Transverse colon (tissue), 4 donors: ENCODE measurements around the gene SLC46A1. TPM values are rescaled to one million over a fixed set of nuclear protein-coding genes. Genes with fewer than 3 reads are reported as not detected.

Experiments
- DNase-seq: peaks from one replicate; pipeline ENCODE4 v3.0.0-alpha.2; 2019
- H3K27ac ChIP-seq, 4 donors: fragments of 200-600 bp; sonication (generic); 2 replicates each; pipeline ENCODE4 v1.5.1; 2016 to 2018; ENCODE audit warnings: inconsistent platforms in 4 of 4
- H3K27me3 ChIP-seq: fragments of 200-600 bp; sonication (generic); 2 replicates; pipeline ENCODE4 v1.5.1; 2017; ENCODE audit warnings: inconsistent platforms
- H3K36me3 ChIP-seq, 4 donors: fragments of 200-600 bp; sonication (generic); 2 replicates each; pipeline ENCODE4 v1.5.1; 2017 to 2019; ENCODE audit warnings: inconsistent platforms in 4 of 4
- H3K4me1 ChIP-seq, 4 donors: fragments of 200-600 bp; sonication (generic); 2 replicates each; pipeline ENCODE4 v1.5.1; 2017 to 2020; ENCODE audit warnings: inconsistent platforms in 4 of 4
- H3K4me3 ChIP-seq, 4 donors: fragments of 200-600 bp; sonication (generic); 1 replicate in 1 of 4; 2 replicates in 3 of 4; pipeline versions ENCODE4 v1.5.1 to v1.6.1; 2017 to 2019; ENCODE audit warnings: inconsistent platforms in 4 of 4
- H3K9me3 ChIP-seq, 2 donors: fragments of 200-600 bp; sonication (generic); 2 replicates each; pipeline ENCODE4 v1.5.1; 2017 to 2019; ENCODE audit warnings: inconsistent platforms in 2 of 2
- EP300 ChIP-seq: sonication (generic); formaldehyde crosslinking; IDR thresholded peaks from one replicate; pipeline ENCODE4 v1.6.1; 2017; ENCODE audit warnings: antibody characterized with exemption, low read depth
- POLR2A ChIP-seq: fragments of 450-650 bp; IDR thresholded peaks from one replicate; pipeline ENCODE4 v1.6.1; 2016; ENCODE audit warnings: antibody characterized with exemption, mild to moderate bottlenecking, moderate library complexity
- POLR2AphosphoS5 ChIP-seq, 3 donors: sonication (generic); formaldehyde crosslinking; IDR thresholded peaks; one replicate each; pipeline ENCODE4 v1.6.1; 2016; ENCODE audit warnings: antibody characterized with exemption in 3 of 3
- WGBS, 2 donors: methylation state at CpG; one replicate each; pipeline ENCODE4 v1.1.5; 2018; ENCODE audit warnings: low coverage in 1 of 2; 5-methylcytosine and 5-hydroxymethylcytosine counted together
- in situ Hi-C, 4 donors: fragments of 200-750 bp; cut with MboI; loops; one replicate each; pipeline versions ENCODE4 v1.15.0 to v1.15.1; 2017; ENCODE audit warnings: low sequenced_read_pairs in 3 of 4, low pct_ligation_motif_present in 1 of 4, low pct_unique_long_range_greater_than_20kb in 1 of 4
- intact Hi-C: fragments of 100-400 bp; cut with DNase I; formaldehyde crosslinking; loops from one replicate; pipeline ENCODE4 v1.15.1; 2023; ENCODE audit warnings: low total_unique reads
- total RNA-seq, 4 donors: library from RNA; depleted of rRNA; stranded (reverse); fragments of >200 nt; gene quantifications; one replicate each; pipeline ENCODE4 v1.1.0, GENCODE V29; 2016
- TF ChIP-seq, protein P1 (sequence below), 5 experiments: fragments of 200-600 bp in 3 of 5; fragments of 450-650 bp in 2 of 5; sonication (generic) in 3 of 5; IDR thresholded peaks; 1 replicate in 2 of 5; 2 replicates in 3 of 5; pipeline ENCODE4 v1.5.1; 2016 to 2017; ENCODE audit warnings: antibody characterized with exemption in 5 of 5, inconsistent platforms in 3 of 5, mild to moderate bottlenecking in 2 of 5, moderate library complexity in 1 of 5

Gene SLC46A1
- total RNA-seq, 4 donors from 2014 or later = 7.5 to 15.9 (median 11.0) TPM

DNA sequence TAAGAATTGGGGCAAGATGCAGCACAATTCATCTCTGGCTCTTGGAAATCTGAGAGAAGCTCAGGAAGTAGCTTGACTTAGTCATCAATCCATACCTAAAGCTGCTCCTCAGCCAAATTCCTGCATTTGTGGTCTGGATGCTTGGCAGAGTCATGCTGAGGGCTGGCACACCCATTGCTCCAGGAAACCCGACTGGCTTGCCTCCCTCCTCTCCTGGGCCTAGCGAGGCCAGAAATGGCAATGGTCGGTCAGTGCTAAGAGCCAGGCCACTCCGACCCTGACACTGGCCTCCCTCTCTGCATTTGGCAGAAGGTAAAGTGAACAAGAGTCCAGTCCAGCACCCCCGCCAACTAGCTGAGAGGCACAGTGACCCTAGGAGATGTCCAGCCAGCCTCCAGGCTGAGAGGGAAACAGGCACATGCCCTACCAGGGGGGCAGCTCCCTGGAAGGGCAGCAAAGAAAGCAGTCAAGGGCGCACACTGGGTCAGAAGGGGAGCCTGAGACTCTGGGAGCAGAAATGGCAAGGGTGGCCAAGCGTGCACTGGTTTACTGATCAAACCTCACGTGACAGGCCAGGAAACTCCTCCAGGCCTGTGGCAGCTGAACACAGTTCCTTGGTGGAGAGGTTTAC lies 58.6 kb downstream of the SLC46A1 start:
- in situ Hi-C loops = no loop called here
- no peak overlapping the region for H3K4me3 ChIP-seq
- intact Hi-C loops = no loop called here
- peaks cover 0 to 61% (median 24%) of the 10 kb centered on the region in 4 donors for H3K36me3 ChIP-seq
- peak overlapping the region in 1 of 4 donors; percentile 19 for H3K27ac ChIP-seq
- DNase-seq = no peak
- H3K27me3 ChIP-seq = no peaks in the 10 kb centered on the region
- no peaks in the 10 kb centered on the region for H3K4me1 ChIP-seq
- WGBS, 2 donors = 85% methylated on average over 8 of the region's 8 CpGs; no CpG with 5 or more reads in 1 of the 2 donors
- no peak for TF ChIP-seq EP300
- no peaks in the 10 kb centered on the region for H3K9me3 ChIP-seq

DNA sequence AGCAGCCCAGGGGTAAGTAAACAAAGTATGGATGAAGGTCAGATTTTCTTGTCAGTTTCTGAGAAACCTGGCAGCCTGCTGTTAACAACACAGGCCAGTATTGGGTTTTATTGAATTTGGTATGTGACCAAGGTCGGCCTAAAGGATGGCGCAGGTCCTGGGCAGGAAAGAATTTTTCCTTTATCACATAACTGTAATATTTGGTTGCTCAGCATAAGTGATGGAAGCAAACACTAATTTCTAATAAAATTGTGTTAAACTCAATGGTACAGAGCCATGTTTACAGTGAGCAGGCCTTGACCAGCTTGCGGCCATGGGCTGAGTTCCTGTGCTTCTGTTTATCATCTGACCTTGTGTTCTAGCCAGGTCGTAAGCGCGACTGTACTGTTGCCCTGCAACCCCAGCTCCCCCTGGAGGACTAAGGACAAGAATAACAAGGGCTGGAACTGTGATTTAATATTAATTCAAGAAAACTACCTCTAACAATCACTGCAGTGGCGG lies 59.2 kb downstream of the SLC46A1 start:
- Histone ChIP-seq H3K4me1 (no peaks in the 10 kb centered on the region), H3K27ac (peak overlapping the region in 1 of 4 donors; percentile 19), H3K36me3 (peaks cover 0 to 64% (median 26%) of the 10 kb centered on the region in 4 donors), H3K27me3 (no peaks in the 10 kb centered on the region), H3K4me3 (no peak overlapping the region), H3K9me3 (no peaks in the 10 kb centered on the region)
- TF ChIP-seq EP300 = no peak
- TF ChIP-seq POLR2AphosphoS5 (IDR thresholded peaks at IDR 0.05) = no peak
- TF ChIP-seq, protein P1, sequence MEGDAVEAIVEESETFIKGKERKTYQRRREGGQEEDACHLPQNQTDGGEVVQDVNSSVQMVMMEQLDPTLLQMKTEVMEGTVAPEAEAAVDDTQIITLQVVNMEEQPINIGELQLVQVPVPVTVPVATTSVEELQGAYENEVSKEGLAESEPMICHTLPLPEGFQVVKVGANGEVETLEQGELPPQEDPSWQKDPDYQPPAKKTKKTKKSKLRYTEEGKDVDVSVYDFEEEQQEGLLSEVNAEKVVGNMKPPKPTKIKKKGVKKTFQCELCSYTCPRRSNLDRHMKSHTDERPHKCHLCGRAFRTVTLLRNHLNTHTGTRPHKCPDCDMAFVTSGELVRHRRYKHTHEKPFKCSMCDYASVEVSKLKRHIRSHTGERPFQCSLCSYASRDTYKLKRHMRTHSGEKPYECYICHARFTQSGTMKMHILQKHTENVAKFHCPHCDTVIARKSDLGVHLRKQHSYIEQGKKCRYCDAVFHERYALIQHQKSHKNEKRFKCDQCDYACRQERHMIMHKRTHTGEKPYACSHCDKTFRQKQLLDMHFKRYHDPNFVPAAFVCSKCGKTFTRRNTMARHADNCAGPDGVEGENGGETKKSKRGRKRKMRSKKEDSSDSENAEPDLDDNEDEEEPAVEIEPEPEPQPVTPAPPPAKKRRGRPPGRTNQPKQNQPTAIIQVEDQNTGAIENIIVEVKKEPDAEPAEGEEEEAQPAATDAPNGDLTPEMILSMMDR (IDR thresholded peaks at IDR 0.05) = no peak
- TF ChIP-seq POLR2A = no peak
- in situ Hi-C loops (no loop called here), intact Hi-C loops (no loop called here)
- WGBS, 2 donors = 75 to 78% methylated on average over 5 to 7 of the region's 7 CpGs
- no peak for DNase-seq

DNA sequence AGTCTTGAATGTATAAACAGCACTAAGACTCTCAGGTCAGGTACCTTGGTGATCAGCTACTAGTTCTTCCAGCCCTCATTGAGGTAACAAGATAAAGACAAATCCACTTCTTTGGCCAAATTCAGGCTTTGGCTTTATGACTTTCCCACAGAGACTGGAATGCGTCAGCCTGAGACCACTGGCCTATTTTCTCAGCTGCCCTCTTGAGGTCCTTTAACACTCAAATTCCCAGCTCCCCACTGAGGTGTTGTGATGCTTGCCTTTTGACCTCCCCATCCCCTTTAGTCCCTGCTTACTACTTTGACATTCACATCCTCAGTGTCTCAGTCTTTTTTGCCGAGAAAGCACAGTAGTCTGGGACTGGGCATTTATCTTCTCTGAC lies 59.8 kb downstream of the SLC46A1 start:
- peaks cover 0 to 64% (median 29%) of the 10 kb centered on the region in 4 donors for H3K36me3 ChIP-seq
- intact Hi-C loops (no loop called here), in situ Hi-C loops (no loop called here)
- H3K4me3 ChIP-seq = no peak overlapping the region
- H3K9me3 ChIP-seq = no peaks in the 10 kb centered on the region
- no peak overlapping the region for H3K27ac ChIP-seq
- DNase-seq = no peak
- 76 to 82% methylated on average over 2 of the region's 2 CpGs for WGBS, 2 donors
- H3K4me1 ChIP-seq = no peaks in the 10 kb centered on the region
- no peaks in the 10 kb centered on the region for H3K27me3 ChIP-seq
- no peak for TF ChIP-seq EP300
- TF ChIP-seq POLR2AphosphoS5 (IDR thresholded peaks at IDR 0.05) = no peak
- TF ChIP-seq, protein P1 (IDR thresholded peaks at IDR 0.05) = no peak
- no peak for TF ChIP-seq POLR2A

DNA sequence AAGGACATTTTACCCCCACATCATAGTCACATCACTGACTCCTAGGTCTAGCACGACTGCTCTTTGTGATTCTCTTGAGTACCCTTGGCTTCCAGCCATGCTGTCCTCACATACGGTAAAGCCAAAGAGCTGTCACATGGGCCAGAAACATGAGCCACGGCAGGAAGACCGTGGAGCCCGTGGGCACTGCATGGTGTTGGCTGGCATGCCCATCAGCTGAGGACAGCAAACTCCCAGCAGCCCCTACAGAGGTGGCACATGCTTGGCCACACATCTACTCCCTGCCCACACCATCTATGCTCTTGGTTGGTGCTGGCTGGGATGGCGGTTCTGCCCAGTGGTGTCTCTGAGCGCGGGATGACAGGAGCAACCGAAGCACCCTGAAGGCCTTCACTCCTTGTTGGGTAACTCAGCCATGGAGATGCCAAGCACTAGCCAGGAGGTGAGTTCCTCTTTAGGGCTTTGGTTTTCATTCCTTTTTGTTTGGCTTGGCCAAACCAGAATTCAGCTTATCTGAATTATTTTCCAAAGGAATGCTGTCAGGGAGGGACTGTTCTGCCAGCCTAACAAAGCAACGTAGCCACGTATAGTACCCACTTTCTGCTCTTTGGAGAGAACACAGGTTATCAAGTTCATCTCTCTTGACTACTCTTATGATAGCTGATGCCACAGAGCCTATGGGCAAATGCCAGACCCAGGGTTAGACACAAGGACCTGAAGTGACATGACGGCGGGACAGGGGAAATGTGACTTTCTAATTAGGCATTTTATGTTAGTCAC lies 60.4 kb downstream of the SLC46A1 start:
- DNase-seq = no peak
- in situ Hi-C loops = no loop called here
- H3K4me1 ChIP-seq = no peaks in the 10 kb centered on the region
- TF ChIP-seq EP300 = no peak
- TF ChIP-seq POLR2AphosphoS5 (IDR thresholded peaks at IDR 0.05) = peak in 2 of 3 donors; percentile 5 to 28
- H3K4me3 ChIP-seq = no peak overlapping the region
- H3K9me3 ChIP-seq = no peaks in the 10 kb centered on the region
- WGBS, 2 donors = 77 to 87% methylated on average over 3 to 13 of the region's 13 CpGs
- H3K36me3 ChIP-seq = peaks cover 0 to 62% (median 30%) of the 10 kb centered on the region in 4 donors
- no peak overlapping the region for H3K27ac ChIP-seq
- H3K27me3 ChIP-seq = no peaks in the 10 kb centered on the region
- intact Hi-C loops = no loop called here

Other genes with a start within 250 kb of the SLC46A1 start
- 10 to 100 TPM in 1 of 4 donors, 1 to 10 TPM in 2, not detected in 1; 4.5 to 57.7 (median 8.9) TPM for gene TMEM97, start 87.0 kb downstream of the SLC46A1 start, total RNA-seq
- 10 to 100 TPM in 3 of 4 donors, 1 to 10 TPM in 1; 7.2 to 46.0 (median 32.4) TPM for gene IFT20, start 70.7 kb downstream of the SLC46A1 start, total RNA-seq
- 100 to 1,000 TPM in 1 of 4 donors, 10 to 100 TPM in 3; 25.6 to 137 (median 49.4) TPM for gene TNFAIP1, start 70.5 kb downstream of the SLC46A1 start, total RNA-seq
- gene POLDIP2, start 48.7 kb downstream of the SLC46A1 start, total RNA-seq = 10 to 100 TPM; 54.9 to 95.3 (median 66.5) TPM
- not detected for gene SEBOX, start 41.0 kb downstream of the SLC46A1 start, total RNA-seq
- gene VTN, start 35.9 kb downstream of the SLC46A1 start, total RNA-seq = not detected
- gene SARM1, start 34.5 kb downstream of the SLC46A1 start, total RNA-seq = 10 to 100 TPM in 2 of 4 donors, 1 to 10 TPM in 2; 6.0 to 22.1 (median 9.5) TPM
- 10 to 100 TPM in 3 of 4 donors, not detected in 1; 49.7 to 95.0 (median 50.3) TPM for gene SLC13A2, start 67.4 kb upstream of the SLC46A1 start, total RNA-seq
- gene FOXN1, start 100.1 kb upstream of the SLC46A1 start, total RNA-seq = under 1 TPM in 2 of 4 donors, not detected in 2; 0.14 to 0.32 TPM
- 10 to 100 TPM; 16.4 to 52.4 (median 32.8) TPM for gene UNC119, start 146.4 kb upstream of the SLC46A1 start, total RNA-seq
- gene PIGS, start 165.3 kb upstream of the SLC46A1 start, total RNA-seq = 100 to 1,000 TPM in 2 of 4 donors, 10 to 100 TPM in 2; 18.1 to 182 (median 87.6) TPM
- gene ALDOC, start 170.7 kb upstream of the SLC46A1 start, total RNA-seq = 10 to 100 TPM in 2 of 4 donors, 1 to 10 TPM in 2; 3.0 to 46.1 (median 18.7) TPM
- gene SPAG5, start 192.8 kb upstream of the SLC46A1 start, total RNA-seq = 10 to 100 TPM in 3 of 4 donors, 1 to 10 TPM in 1; 8.9 to 21.5 (median 13.6) TPM
- 10 to 100 TPM in 3 of 4 donors, 1 to 10 TPM in 1; 8.3 to 70.8 (median 22.1) TPM for gene RSKR, start 208.0 kb upstream of the SLC46A1 start, total RNA-seq
- 100 to 1,000 TPM; 117 to 120 (median 118) TPM for gene BLTP2, start 238.9 kb upstream of the SLC46A1 start, total RNA-seq